K562 (cell line): ENCODE results near the gene ATP6V0E1. TPM values are rescaled to one million over a fixed set of nuclear protein-coding genes. Genes with fewer than 3 reads are reported as not detected.
A peak's percentile ranks its signal among the peaks of the same experiment; 100 is the strongest.

Source experiments
- ARID1B ChIP-seq: fragments of 450-650 bp; IDR thresholded peaks from 2 replicates; pipeline ENCODE4 v1.6.1; 2016; ENCODE audit warnings: antibody characterized with exemption, mild to moderate bottlenecking, inconsistent platforms
- CCNT2 ChIP-seq: IDR thresholded peaks from 2 replicates; pipeline ENCODE4 v1.6.1; 2011; ENCODE audit warnings: borderline replicate concordance, low read depth, mild to moderate bottlenecking, moderate library complexity, mixed read lengths, low read length; ENCODE audit not compliant: insufficient read length; ENCODE audit errors: extremely low read depth
- CTBP1 ChIP-seq: fragments of 450-650 bp; IDR thresholded peaks from 2 replicates; pipeline ENCODE4 v1.6.1; 2016; ENCODE audit warnings: borderline replicate concordance
- DACH1 ChIP-seq: fragments of 450-650 bp; IDR thresholded peaks from 2 replicates; pipeline ENCODE4 v1.6.1; 2018; ENCODE audit not compliant: partially characterized antibody
- HDAC3 ChIP-seq: fragments of 450-650 bp; IDR thresholded peaks from 2 replicates; pipeline ENCODE4 v1.6.1; 2018; ENCODE audit warnings: borderline replicate concordance, mild to moderate bottlenecking, moderate library complexity; ENCODE audit not compliant: partially characterized antibody
- KDM1A ChIP-seq, 2 experiments: fragments of 450-650 bp; IDR thresholded peaks; 2 replicates each; pipeline ENCODE4 v1.6.1; 2016; ENCODE audit warnings: mild to moderate bottlenecking in 2 of 2
- L3MBTL2 ChIP-seq: fragments of 450-650 bp; IDR thresholded peaks from 2 replicates; pipeline ENCODE4 v1.6.1; 2016; ENCODE audit warnings: mild to moderate bottlenecking, moderate library complexity
- NCOR1 ChIP-seq: fragments of 450-650 bp; IDR thresholded peaks from 2 replicates; pipeline ENCODE4 v1.6.1; 2016; ENCODE audit warnings: mild to moderate bottlenecking, moderate library complexity
- PHB ChIP-seq: fragments of 250-450 bp; sonication (Bioruptor Pico); IDR thresholded peaks from 2 replicates; pipeline ENCODE4 v1.5.0; 2021
- POLR2H ChIP-seq: IDR thresholded peaks from 2 replicates; pipeline ENCODE4 v1.6.1; 2016; ENCODE audit warnings: missing genetic modification characterization, low read depth, mild to moderate bottlenecking, control low read depth, missing compliant biosample characterization, moderate library complexity
- RBM17 ChIP-seq: fragments of 200-400 bp; formaldehyde crosslinking; IDR thresholded peaks from 2 replicates; pipeline ENCODE4 v1.6.1; 2017; ENCODE audit warnings: low read depth, mild to moderate bottlenecking, low read length, borderline replicate concordance
- THRAP3 ChIP-seq: fragments of 450-650 bp; IDR thresholded peaks from 2 replicates; pipeline ENCODE4 v1.6.1; 2016; ENCODE audit warnings: mild to moderate bottlenecking, inconsistent platforms, borderline replicate concordance
- ZNF212 ChIP-seq: fragments of 450-650 bp; formaldehyde crosslinking; IDR thresholded peaks from 2 replicates; pipeline ENCODE4 v1.4.0; 2020; ENCODE audit warnings: mild to moderate bottlenecking
- ZNF77 ChIP-seq: fragments of 250-450 bp; sonication (Bioruptor Pico); IDR thresholded peaks from 2 replicates; pipeline ENCODE4 v1.5.0; 2020
- polyA plus RNA-seq, 8 experiments: library from polyadenylated mRNA; depleted of rRNA in 4 of 8; stranded (reverse) in 5 of 8; unstranded in 3 of 8; fragments of >200 nt; fragmentation: Nextera tagmentation in 2 of 8; fragmentation: Illumina TruSeq in 1 of 8; extraction: Ambion mirVana in 2 of 8; extraction: Trizol in 1 of 8; gene quantifications; 2 replicates each; pipeline versions ENCODE4 v1.2.1 to v1.2.3, GENCODE V29; 2011 to 2014; ENCODE audit warnings: inconsistent platforms in 1 of 8, missing spikeins in 1 of 8
- total RNA-seq, 7 experiments: library from RNA; depleted of rRNA in 6 of 7; stranded (reverse); fragments of >200 nt in 6 of 7; fragmentation: Illumina TruSeq in 2 of 7; extraction: Trizol in 2 of 7; gene quantifications; 2 replicates each; pipeline versions ENCODE4 v1.2.1 to v1.2.3, GENCODE V29; 2011 to 2021; ENCODE audit warnings: low replicate concordance in 1 of 7
- TF ChIP-seq, protein P1 (sequence below), 2 experiments: IDR thresholded peaks in 1 of 2; conservative IDR thresholded peaks in 1 of 2; 2 replicates each; pipeline ENCODE4 v1.6.1; 2016; ENCODE audit warnings: low read depth in 2 of 2, mild to moderate bottlenecking in 1 of 2, missing compliant biosample characterization in 1 of 2, missing genetic modification characterization in 1 of 2, moderate library complexity in 1 of 2
- TF ChIP-seq, protein P2 (sequence below): fragments of 450-650 bp; IDR thresholded peaks from 2 replicates; pipeline ENCODE4 v1.6.1; 2014; ENCODE audit warnings: low read depth, mild to moderate bottlenecking, moderate library complexity, borderline replicate concordance
- TF ChIP-seq, protein P3 (sequence below), 2 experiments: fragments of 450-650 bp; IDR thresholded peaks; 2 replicates each; pipeline ENCODE4 v1.6.1; 2016; ENCODE audit warnings: mild to moderate bottlenecking in 2 of 2, borderline replicate concordance in 1 of 2, low read depth in 1 of 2, moderate library complexity in 1 of 2

ATP6V0E1 gene
- total and polyA plus RNA-seq, 9 of the 15 experiments (the other 6 are each of a cell fraction or from before 2014, with no cell fraction given) = 63.8 to 395 (median 112) TPM

DNA sequence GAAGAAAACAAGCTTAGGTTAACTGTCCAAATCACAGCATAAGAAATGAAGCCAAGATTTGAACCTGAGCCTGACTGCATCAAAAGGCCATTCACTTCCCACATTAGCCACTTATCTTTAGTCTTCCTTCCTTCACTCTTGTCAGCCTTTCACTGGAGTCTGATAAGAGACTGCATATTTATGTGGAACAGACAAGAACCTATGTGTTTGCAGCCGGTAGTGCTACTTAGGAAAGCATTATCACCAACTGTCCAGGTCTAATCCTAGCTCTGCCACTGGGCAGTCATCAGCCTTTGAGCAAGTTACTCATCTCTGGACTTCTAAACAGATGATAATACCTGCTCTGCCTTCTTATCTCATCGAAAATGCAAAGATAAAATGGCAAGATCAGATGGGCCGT, 12.1 kb upstream of the ATP6V0E1 start (continued):
- TF ChIP-seq, protein P1, sequence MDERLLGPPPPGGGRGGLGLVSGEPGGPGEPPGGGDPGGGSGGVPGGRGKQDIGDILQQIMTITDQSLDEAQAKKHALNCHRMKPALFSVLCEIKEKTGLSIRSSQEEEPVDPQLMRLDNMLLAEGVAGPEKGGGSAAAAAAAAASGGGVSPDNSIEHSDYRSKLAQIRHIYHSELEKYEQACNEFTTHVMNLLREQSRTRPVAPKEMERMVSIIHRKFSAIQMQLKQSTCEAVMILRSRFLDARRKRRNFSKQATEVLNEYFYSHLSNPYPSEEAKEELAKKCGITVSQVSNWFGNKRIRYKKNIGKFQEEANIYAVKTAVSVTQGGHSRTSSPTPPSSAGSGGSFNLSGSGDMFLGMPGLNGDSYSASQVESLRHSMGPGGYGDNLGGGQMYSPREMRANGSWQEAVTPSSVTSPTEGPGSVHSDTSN (CRISPR knock-in tag; IDR thresholded peaks at IDR 0.05; ENCODE audit: low read depth) = no peak
- TF ChIP-seq, protein P1 (tag; conservative IDR thresholded peaks at IDR 0.05; ENCODE audit: low read depth) = peak; percentile 65
- no peak for TF ChIP-seq HDAC3
- no peak for TF ChIP-seq RBM17
- TF ChIP-seq ZNF77 = no peak
- no peak for TF ChIP-seq ZNF212 (CRISPR knock-in tag)
- TF ChIP-seq NCOR1 = peak; percentile 75
- TF ChIP-seq PHB = no peak
- TF ChIP-seq L3MBTL2 = no peak
- TF ChIP-seq, protein P2, sequence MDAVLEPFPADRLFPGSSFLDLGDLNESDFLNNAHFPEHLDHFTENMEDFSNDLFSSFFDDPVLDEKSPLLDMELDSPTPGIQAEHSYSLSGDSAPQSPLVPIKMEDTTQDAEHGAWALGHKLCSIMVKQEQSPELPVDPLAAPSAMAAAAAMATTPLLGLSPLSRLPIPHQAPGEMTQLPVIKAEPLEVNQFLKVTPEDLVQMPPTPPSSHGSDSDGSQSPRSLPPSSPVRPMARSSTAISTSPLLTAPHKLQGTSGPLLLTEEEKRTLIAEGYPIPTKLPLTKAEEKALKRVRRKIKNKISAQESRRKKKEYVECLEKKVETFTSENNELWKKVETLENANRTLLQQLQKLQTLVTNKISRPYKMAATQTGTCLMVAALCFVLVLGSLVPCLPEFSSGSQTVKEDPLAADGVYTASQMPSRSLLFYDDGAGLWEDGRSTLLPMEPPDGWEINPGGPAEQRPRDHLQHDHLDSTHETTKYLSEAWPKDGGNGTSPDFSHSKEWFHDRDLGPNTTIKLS = no peak
- no peak for TF ChIP-seq CCNT2
- TF ChIP-seq, protein P3, sequence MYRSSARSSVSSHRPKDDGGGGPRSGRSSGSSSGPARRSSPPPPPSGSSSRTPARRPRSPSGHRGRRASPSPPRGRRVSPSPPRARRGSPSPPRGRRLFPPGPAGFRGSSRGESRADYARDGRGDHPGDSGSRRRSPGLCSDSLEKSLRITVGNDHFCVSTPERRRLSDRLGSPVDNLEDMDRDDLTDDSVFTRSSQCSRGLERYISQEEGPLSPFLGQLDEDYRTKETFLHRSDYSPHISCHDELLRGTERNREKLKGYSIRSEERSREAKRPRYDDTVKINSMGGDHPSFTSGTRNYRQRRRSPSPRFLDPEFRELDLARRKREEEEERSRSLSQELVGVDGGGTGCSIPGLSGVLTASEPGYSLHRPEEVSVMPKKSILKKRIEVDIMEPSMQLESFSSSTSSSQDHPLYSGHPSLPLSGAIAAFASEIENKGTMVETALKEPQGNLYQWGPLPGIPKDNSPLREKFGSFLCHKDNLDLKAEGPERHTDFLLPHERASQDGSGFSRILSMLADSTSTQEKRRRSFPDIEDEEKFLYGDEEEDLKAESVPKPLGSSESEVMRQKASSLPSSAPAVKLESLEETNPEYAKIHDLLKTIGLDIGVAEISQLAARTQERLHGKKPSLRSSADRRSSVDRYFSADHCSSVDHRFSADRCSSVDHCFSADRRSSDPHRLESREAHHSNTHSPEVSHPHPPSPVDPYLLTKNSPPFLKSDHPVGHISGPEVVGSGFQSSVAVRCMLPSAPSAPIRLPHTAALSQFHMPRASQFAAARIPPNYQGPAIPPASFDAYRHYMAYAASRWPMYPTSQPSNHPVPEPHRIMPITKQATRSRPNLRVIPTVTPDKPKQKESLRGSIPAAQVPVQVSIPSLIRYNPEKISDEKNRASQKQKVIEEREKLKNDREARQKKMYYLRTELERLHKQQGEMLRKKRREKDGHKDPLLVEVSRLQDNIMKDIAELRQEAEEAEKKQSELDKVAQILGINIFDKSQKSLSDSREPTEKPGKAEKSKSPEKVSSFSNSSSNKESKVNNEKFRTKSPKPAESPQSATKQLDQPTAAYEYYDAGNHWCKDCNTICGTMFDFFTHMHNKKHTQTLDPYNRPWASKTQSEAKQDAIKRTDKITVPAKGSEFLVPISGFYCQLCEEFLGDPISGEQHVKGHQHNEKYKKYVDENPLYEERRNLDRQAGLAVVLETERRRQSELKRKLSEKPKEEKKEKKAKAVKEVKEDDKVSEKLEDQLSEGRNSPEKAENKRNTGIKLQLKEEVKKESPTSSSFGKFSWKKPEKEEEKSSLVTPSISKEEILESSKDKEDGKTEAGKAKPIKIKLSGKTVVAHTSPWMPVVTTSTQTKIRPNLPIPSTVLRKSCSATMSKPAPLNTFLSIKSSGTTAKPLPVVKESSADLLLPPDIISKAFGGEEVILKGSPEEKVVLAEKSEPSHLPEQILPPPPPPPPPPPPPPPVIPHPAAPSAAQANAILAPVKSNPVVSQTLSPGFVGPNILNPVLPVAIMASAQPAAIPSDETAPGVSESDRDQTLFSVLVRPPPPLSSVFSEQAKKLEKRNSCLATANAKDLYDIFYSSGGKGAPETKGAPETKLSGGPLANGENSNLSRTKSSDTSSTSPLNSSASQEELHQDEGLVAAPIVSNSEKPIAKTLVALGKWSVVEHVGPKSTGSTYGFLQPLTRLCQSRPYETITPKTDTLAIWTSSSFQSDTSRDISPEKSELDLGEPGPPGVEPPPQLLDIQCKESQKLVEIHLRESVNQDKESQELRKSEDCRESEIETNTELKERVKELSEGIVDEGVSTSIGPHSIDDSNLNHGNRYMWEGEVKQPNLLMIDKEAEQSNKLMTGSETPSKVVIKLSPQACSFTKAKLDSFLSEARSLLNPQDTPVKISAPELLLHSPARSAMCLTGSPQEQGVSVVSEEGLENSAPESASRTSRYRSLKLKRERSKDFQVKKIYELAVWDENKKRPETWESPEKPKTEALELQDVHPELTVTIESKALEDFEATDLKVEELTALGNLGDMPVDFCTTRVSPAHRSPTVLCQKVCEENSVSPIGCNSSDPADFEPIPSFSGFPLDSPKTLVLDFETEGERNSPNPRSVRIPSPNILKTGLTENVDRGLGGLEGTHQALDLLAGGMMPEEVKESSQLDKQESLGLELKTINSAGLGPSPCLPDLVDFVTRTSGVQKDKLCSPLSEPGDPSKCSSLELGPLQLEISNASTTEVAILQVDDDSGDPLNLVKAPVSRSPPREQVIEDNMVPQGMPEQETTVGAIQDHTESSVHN (IDR thresholded peaks at IDR 0.05; ENCODE audit: borderline replicate concordance in 1 of 2, low read depth in 1 of 2) = no peak
- TF ChIP-seq POLR2H (tag) = peak; percentile 69; the same call in 1 of the 2 replicates
- TF ChIP-seq KDM1A (IDR thresholded peaks at IDR 0.05) = peak; percentile 94 to 96
- peak; percentile 89 for TF ChIP-seq ARID1B
- peak; percentile 69; the same call in 1 of the 2 replicates for TF ChIP-seq CTBP1
- TF ChIP-seq DACH1 = no peak
- TF ChIP-seq THRAP3 = no peak
